Right kidney (tissue), 1 donor: ENCODE data around the gene CTNNA3.

ENCODE experiments used
- DNase-seq: peaks from one replicate; pipeline ENCODE4 v3.0.0-alpha.2; 2016

The CTNNA3 gene

GRCh38 chr10:66190413-66190812 lies 1505.6 kb downstream of the CTNNA3 start:
- no peak for DNase-seq

- DNase-seq: no peak
These were observed 1506.7 kb downstream of the CTNNA3 start for GRCh38 chr10:66189271-66189670.

- no peak for DNase-seq
These were observed 1508.8 kb downstream of the CTNNA3 start for GRCh38 chr10:66187053-66187733.

- no peak for DNase-seq
These were observed 1513.0 kb downstream of the CTNNA3 start for GRCh38 chr10:66183028-66183427.

GRCh38 chr10:66180581-66181318 lies 1515.2 kb downstream of the CTNNA3 start:
- DNase-seq: peak; percentile 14

GRCh38 chr10:66180021-66180420 lies 1516.0 kb downstream of the CTNNA3 start:
- peak; percentile 1 for DNase-seq

GRCh38 chr10:66176772-66177171 lies 1519.2 kb downstream of the CTNNA3 start:
- DNase-seq: no peak

GRCh38 chr10:66167816-66168215 lies 1528.2 kb downstream of the CTNNA3 start:
- no peak for DNase-seq

GRCh38 chr10:66162560-66163143 lies 1533.3 kb downstream of the CTNNA3 start:
- DNase-seq: no peak

GRCh38 chr10:66151346-66151745 lies 1544.6 kb downstream of the CTNNA3 start:
- no peak for DNase-seq

- no peak for DNase-seq
These were observed 1547.7 kb downstream of the CTNNA3 start for GRCh38 chr10:66148312-66148711.

- DNase-seq: no peak
These were observed 1552.0 kb downstream of the CTNNA3 start for GRCh38 chr10:66144016-66144415.

GRCh38 chr10:66102756-66103155 lies 1593.2 kb downstream of the CTNNA3 start:
- peak; percentile 5 for DNase-seq

GRCh38 chr10:66098595-66099480 lies 1597.2 kb downstream of the CTNNA3 start:
- no peak for DNase-seq

GRCh38 chr10:66095610-66096009 lies 1600.4 kb downstream of the CTNNA3 start:
- no peak for DNase-seq

GRCh38 chr10:66085906-66086305 lies 1610.1 kb downstream of the CTNNA3 start:
- DNase-seq: no peak

GRCh38 chr10:66071907-66072306 lies 1624.1 kb downstream of the CTNNA3 start:
- no peak for DNase-seq

- DNase-seq: no peak
These were observed 1637.4 kb downstream of the CTNNA3 start for GRCh38 chr10:66058594-66058993.

- no peak for DNase-seq
These were observed 1646.7 kb downstream of the CTNNA3 start for GRCh38 chr10:66049335-66049734.

GRCh38 chr10:66045859-66046258 lies 1650.1 kb downstream of the CTNNA3 start:
- no peak for DNase-seq

- no peak for DNase-seq
These were observed 1654.2 kb downstream of the CTNNA3 start for GRCh38 chr10:66041771-66042170.

GRCh38 chr10:66038623-66039022 lies 1657.4 kb downstream of the CTNNA3 start:
- DNase-seq: no peak

- DNase-seq: no peak
These were observed 1669.7 kb downstream of the CTNNA3 start for GRCh38 chr10:66026321-66026720.
